GM21381 (cell line): ENCODE results near the gene UBP1.
"Not testable (repeated sequence)": the region's sequence is repeated elsewhere in the genome, so short reads cannot be mapped to it uniquely, and the experiment has no call there.

Experiments
- ATAC-seq: cut with Tn5 transposase; IDR thresholded peaks from one replicate; pipeline ENCODE4 v1.9.1; 2021; ENCODE audit warnings: mild to moderate bottlenecking, moderate library complexity; ENCODE audit not compliant: unreplicated experiment

The UBP1 gene, protein sequence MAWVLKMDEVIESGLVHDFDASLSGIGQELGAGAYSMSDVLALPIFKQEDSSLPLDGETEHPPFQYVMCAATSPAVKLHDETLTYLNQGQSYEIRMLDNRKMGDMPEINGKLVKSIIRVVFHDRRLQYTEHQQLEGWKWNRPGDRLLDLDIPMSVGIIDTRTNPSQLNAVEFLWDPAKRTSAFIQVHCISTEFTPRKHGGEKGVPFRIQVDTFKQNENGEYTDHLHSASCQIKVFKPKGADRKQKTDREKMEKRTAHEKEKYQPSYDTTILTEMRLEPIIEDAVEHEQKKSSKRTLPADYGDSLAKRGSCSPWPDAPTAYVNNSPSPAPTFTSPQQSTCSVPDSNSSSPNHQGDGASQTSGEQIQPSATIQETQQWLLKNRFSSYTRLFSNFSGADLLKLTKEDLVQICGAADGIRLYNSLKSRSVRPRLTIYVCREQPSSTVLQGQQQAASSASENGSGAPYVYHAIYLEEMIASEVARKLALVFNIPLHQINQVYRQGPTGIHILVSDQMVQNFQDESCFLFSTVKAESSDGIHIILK

DNA sequence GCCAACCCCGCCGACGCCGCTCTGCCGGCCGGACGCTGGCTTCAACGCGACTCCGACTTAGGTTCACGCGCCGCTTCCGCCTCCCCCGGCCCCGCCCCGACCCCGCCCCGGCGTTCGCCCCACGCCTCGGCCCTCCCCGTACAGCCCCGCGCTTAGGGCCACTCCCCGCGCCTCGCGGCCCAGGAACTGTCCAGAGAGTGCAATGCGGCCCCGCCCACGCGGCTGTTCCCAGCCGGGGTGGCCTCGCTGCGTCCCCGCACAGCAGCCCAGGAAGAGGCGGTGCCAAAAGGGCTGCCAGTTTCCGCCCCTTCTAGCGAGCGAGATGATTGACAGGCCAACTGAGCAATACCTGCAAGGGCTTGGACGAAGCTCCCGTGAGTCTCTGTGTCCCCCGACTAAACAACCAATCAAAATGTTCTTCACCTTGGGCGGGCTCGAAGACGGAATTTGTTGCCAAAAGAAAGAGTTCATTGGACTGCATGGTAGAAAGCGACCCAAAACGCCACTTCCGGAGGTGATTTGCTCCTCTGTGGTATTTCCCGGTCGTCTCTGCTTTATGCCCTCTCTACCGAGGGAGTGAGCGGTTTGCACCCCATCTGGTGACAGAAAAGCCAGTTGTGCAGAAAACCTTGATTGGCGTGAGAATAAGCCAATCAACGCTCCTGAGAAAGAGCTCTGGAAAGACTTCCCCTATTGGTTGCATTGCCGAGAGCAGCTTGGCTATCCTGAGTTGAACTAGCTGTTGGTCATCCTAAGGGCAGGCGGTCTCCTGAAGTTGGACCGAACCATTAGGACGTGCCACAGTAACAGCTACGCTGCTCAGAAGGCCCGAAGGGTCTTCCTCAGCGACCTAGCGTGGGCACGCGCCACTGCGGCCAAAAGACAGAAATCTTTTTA is at the start of gene UBP1:
TSS of gene UBP1 (minus strand) at position 78 of the 897 bp plus-strand sequence. CDS start 557 bp downstream, outside the sequence.
- peak; percentile 84 for ATAC-seq

DNA sequence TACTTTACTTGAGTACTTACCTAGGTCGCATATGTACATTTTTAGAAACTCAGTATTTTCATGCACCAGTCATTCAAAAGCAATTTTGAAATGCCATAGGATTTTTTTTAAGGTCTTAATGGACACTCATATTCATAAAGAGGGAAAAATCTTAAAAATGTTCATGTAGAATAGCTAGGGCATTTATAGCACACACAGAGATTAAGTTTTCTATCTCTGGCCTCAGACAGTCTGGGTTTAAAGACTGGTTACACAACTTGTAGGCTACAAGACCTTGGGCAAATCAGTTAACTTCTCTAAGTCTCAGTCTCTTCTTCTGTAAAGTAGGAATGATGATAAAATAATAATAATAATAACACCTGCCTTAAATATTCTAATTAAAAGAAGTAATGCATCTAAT is 48.5 kb upstream of the UBP1 start:
- ATAC-seq, result no peak

DNA sequence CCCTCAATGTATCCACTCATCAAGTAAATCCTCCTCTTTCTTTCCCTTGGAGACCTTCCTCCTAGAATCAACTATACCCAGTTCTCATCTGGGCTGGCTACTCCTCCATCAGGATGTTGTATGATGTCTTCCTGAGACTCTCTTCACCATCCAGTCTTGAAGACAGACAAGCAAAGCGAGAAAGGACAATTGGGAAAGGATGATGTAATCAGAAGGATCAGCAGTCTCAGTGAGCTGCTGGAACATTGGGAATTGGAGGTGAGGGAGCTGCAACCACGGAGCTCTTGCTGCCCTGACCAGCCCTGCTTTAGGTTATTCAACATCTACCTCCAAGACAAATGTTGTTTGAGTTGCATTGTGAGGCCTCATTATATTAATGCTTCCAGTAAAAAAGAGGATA is 48.0 kb upstream of the UBP1 start:
- ATAC-seq, result no peak

DNA sequence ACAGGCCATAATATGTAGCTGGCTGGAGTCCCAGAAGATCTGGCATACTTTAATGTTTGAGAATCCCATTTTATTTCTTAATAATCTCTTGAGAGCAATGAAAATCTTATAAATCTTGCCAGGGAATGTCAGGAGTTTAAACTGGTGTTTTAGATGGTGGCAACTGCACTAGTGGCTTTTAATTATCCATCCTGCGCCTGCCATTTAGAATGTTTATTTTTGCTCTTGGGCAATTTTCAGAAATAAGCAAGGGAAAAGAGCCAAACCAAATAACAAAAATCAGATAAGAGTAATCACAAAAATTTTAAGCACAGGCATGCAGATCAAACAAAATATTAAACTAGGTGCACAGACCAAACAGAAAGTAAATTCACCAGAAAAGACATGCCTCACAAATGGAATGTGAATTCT is 41.9 kb upstream of the UBP1 start:
- ATAC-seq, result no peak

DNA sequence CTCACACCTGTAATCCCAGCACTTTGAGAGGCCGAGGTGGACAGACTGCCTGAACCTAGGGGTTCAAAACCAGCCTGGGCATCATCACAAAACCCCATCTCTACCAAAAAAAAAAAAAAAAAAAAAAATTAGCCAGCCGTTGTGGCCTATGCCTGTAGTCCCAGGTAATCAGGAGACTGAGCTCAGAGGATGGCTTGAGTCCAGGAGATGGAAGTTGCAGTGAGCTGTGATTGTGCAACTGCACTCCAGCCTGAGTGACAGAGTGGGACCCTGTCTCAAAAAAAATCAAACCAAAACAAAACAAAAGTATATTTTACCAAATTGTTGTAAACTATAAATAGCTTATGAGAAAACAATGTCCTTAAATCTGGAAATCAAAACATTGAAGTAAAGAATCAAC is 34.7 kb upstream of the UBP1 start:
- ATAC-seq, result no peak

DNA sequence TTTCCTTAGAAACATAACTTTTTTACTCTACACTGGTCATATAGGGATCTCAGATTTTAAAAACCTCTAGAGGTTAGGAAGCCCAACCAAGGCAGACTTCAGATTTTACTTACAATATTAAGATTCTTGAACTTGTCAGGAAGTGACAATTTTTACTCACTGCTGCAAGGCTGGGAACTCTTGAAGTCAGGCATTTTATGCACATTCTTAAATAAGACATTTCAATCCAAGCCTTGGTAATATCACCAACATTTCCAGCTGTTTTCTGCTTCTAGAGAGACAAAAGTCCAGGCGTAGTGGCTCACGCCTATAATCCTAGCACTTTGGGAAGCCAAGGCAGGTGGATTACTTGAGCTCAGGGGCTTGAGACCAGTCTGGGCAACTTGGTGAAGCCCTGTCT is 33.6 kb upstream of the UBP1 start:
- ATAC-seq, result no peak

DNA sequence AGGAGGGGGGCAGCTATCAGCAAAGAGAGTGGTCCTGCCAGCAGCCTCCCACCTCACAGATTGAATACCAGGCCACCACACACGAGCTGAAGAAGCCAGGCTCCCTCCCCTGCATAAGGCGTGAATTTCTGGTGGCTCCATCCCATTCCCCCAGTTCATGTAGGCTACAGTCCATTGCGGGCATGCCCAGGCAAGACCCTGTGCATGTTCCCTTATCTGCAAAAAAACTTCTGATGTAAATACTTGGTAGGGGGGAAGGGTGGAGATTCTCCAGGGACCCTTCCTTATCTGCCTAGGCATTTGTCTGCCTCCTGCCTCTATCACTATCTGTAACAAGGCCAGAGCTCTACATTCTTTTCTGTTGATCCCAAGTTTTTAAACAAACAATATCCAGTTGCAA is 27.6 kb upstream of the UBP1 start:
- ATAC-seq, result no peak

DNA sequence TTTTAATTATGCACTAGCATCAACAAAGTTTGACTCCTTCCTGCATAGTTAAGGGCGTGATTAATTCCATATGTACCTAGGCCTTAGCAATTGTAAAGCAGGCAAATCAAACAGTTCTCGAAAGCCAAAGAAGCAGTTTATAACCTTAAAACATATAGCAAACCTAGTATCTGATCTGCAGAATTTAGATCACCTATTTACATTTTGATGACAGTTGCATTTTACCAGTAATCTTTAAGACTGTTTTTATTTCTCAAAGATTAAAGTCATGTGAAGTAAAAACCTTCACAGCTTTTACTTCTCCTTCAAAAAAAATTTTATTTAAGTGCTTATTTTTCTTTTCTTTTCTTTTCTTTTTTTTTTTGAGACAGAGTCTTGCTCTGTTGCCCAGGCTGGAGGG is 20.9 kb upstream of the UBP1 start:
- no peak for ATAC-seq

DNA sequence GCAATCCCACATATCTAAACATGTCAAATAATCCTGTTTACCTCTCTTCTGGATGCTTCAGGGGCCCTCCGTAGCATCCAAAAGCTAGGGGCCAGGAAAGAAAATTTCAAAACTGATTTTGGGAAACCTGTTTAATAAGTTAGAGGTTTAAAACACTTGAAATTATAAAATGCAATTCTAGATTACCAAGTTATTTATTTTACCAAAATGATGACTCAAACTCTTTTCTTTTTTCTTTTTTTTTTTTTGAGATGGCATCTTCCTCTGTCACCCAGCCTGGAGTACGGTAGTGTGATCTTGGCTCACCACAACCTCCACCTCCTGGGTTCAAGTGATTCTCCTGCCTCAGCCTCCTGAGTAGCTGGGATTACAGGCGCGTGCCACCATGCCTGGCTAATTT is 19.4 kb upstream of the UBP1 start:
- not testable (repeated sequence) for ATAC-seq

DNA sequence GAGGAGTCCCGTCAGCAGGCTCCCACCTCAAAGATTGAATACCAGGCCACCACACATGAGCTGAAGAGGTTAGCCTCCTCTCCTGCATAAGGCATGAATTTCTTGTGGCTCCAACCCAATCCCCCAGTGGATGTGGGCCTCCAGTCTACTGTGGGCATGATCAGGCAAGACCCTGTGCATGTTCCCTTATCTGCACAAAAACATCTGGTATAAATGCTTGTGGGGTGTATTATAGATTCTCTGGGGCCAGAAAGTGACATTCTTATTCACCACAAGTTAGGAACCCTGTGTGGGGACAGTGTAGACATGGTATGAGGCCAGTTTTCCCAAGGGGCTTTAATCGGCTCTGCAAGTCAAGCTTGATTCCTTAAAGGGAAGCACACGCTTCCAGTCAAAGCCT is 18.2 kb upstream of the UBP1 start:
- ATAC-seq, result no peak

DNA sequence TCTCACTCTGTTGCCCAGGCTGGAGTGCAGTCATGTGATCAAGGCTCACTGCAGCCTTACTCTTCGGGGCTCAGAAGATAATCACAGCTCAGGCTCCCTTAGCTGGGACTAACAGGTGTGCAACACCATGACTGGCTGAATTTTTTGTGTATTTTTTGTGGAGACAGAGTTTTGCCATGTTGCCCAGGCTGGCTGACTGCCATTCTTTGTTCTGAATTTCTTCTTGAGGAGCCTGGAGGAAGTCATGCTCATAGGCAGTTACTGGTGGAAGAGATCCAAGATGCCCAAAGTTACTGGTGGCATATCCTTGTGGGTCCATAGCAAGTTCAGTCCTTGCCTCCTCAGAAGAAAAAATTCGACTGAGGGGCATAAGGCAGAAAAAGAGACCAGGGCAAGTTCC is 16.6 kb upstream of the UBP1 start:
- no peak for ATAC-seq

DNA sequence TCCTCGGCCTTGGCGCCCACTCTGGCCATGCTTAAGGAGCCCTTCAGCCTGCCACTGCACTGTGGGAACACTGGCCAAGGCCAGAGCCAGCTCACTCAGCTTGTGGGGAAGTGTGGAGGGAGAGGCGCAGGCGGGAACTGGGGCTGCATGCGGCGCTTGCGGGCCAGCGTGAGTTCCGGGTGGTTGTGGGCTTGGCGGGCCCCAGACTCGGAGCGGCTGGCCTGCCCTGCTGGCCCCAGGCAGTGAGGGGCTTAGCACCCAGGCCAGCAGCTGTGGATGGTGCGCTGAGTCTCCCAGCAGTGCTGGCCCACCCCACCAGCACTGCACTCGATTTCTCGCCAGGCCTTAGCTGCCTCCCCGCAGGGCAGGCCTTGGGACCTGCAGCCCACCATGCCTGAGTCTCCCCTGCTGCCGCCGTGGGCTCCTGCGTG is 13.1 kb upstream of the UBP1 start:
- no peak for ATAC-seq

DNA sequence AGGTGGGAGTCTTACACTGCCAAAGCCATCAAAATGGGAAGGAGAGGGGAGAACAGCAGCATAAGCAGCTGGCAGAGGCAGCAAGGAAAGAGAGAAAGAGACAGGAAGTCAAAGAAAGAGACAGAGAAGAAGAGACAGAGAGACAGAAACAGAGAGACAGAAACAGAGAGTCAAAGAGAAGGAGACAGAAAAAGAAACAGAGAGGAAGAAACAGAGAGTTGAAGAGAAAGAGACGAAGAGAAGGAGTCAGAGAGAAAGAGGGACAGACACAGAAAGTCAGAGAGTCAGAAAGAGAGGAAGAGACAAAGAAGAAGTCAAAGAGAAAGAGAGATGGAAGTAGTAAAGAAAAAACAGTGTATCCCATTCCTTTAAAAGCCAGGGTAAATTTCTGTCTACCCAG is 11.8 kb upstream of the UBP1 start:
- not testable (repeated sequence) for ATAC-seq

DNA sequence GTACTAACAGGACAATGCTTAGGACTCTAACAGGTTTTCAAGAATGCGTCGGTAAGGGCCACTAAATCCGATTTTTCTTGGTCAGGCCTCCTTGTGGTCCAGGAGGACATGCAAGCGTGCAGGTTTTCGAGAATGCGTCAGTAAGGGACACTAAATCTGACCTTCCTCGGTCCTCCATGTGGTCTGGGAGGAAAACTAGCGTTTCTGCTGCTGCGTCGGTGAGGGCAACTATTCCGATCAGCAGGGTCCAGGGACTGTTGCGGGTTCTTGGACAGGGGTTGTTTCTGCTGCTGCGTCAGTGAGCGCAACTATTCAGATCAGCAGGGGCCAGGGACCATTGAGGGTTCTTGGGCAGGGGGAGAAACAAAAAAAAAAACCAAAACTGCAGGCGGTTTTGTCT is 7.8 kb upstream of the UBP1 start:
- no peak for ATAC-seq

DNA sequence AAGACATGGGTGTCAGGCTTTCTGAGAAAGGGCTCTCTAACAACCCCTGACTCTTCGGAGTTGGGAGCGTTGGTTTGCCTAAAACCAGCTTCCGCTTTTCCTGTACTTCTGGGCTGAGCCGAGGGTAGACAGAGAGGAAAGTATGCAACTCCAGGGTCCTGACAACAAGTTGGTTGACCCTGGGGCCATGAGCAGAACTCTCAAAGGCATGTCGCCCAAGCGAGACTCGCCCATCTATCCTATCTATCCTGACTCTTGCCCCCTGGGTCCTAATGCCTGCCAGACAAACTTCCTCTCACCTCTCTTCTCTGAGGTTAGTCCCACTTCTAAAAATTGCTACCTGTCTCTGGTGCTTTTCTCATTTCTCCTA is 7.0 kb upstream of the UBP1 start:
- ATAC-seq, result not testable (repeated sequence)

DNA sequence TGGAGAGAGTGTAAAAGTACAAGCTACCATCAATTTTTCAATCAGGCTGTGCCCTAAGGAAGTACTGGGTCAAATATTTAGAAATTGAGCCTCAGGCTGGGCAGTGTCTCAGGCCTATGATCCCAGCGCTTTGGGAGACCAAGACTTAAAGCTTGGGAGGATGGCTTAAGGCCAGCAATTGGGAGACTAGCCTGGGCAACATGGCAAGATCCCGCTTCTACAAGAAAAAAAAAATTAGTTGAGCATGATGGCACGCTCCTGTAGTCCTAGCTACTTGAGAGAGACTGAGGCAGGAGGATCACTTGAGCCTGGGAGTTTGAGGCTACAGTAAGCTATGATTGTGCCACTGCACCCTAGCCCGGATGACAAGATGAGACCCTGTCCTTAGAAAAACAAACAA is 2.0 kb upstream of the UBP1 start:
- no peak for ATAC-seq

DNA sequence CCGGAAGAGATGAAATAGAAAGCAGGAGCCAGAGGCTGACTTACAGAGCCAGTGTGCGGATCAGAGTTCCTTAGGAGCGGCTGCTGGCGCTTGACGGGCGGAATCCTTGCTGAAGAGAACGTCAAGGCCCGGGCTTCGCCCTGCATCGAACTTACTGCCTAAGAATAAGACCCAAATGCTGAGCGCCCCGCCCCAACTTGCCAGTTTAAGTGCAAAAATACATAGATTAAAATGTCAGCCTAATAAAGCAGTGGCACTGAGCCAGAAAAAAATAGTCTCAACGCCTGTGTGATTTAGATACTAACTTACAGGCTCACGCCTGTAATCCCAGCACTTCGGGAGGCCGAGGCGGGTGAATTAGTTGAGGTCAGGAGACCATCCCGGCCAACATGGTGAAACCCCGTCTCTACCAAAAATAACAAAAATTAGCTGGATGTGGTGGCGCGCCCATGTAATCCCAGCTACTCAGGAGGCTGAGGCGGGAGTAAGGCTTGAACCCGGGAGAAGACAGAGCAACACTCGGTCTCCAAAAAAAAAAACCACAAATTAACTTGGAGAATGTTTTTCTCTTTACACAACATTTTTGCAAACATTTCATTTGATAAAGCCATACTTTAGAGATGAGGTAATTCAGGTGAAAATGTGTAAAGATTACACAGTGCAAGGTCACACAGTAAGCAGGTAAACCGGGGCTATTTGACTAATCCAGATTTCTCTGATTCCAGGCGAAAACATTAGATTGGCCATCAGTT is 1.2 kb upstream of the UBP1 start:
- peak; percentile 0 for ATAC-seq

DNA sequence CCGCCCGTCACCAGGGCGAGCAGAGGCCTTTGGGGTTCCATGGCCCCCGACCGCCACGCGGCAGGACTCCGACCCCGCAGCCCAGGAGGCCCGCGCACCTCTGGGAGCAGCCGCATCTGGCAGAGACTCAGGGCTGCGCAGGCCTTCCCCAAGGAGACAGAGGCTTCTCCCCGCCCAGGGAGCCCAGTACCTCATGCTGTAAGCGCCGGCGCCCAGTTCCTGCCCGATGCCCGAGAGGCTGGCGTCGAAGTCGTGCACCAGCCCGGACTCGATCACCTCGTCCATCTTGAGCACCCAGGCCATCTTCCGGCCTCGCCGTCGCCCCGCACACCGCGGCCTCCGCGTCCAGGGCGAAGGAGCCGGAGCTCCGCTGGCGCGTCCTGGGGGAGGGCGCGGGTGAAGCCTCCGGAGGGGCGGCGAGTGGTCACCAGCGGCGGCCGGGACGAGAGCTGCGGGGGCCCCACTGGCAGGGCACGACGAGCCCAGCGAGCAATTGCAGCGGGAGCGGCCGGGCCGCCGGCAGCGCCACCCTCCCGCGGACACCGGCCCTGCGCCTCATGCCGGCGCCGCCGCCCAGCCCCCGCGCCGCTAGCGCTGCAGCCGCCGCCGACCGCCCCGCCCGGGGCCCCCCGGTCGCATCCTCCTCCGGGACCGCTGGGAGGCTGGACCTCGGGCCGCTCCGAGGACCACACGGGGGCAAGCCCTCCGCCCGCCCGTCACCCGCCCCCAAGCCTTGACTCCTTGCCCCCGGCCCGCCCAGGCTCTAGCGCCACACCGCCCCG is 468 bp downstream of the UBP1 start:
- peak; percentile 18 for ATAC-seq

DNA sequence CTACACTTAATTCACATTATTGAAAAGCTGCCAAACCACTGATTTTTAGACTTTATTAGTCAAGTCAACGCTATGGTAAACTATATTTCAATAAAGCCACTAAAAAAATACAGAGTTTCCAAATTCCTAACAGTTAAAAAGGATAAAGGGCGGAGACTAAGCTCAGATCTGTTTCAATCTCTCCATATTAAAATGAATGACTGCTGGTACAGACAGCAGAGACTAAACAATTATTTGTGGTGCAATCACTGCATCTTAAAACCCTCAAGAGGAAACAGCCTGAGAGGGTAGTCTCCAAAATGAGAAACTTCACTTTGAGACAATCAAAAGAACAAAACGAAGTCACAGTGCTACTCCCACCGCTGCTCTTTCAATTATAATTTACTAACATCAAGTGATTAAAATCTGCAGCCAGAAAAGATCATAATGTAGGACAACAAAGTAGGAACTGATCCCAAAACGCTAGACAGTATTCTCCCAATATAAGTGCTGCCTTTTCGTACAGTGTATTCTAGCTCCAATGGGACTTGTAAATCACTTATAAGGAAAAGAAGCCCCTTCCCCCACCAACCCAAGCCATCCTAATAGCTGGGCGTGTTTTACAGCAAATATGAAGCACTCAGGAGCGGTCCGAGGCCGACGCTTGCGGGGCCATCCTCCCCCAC is 1.2 kb downstream of the UBP1 start:
- ATAC-seq, result no peak

DNA sequence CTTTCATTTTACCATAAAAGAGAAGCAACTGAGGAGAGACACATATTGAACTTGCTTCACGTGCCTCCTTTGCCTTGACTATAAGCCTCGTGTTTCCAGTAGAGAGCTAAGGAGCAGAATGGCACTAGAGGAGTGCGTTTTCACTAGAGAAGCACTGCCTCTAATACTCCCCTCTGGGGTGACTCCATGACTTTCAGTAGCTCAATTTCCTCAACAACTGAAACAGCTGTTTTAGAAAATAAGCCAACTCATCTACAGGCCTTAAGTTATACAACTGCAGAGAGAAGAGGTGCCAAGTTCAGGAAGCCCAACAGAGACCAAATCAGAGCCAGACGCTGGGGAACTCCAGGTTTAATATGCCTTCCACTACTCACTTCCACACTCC is 1.9 kb downstream of the UBP1 start:
- no peak for ATAC-seq
